ENCODE results near the gene ZFYVE27. TPM values are rescaled to one million over a fixed set of nuclear protein-coding genes. Genes with fewer than 3 reads are reported as not detected.
"Not testable (repeated sequence)": the region's sequence is repeated elsewhere in the genome, so short reads cannot be mapped to it uniquely, and the experiment has no call there.

Gene ZFYVE27, protein sequence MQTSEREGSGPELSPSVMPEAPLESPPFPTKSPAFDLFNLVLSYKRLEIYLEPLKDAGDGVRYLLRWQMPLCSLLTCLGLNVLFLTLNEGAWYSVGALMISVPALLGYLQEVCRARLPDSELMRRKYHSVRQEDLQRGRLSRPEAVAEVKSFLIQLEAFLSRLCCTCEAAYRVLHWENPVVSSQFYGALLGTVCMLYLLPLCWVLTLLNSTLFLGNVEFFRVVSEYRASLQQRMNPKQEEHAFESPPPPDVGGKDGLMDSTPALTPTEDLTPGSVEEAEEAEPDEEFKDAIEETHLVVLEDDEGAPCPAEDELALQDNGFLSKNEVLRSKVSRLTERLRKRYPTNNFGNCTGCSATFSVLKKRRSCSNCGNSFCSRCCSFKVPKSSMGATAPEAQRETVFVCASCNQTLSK
- 39.6 to 40.7 TPM (median 39.9 TPM) in 3 replicates for total RNA-seq

GRCh38 chr10:97736902-97737769 lies at the start of gene ZFYVE27:
TSS of gene ZFYVE27 (plus strand) at chr10:97737128. CDS start at chr10:97738478, 1,350 bp downstream.
- peaks cover 11% of the 10 kb centered on the region for H3K27me3 Mint-ChIP-seq (ENCODE audit: low read depth)
- peak within 1 kb of the TSS; percentile 97 for H3K4me3 Mint-ChIP-seq
- no peaks in the 10 kb centered on the region for H3K9me3 Mint-ChIP-seq
- peak; percentile 95 to 99 for DNase-seq (ENCODE audit: low spot score in 2 of 2, unreplicated experiment in 2 of 2)
- peaks cover 15% of the 10 kb centered on the region for H3K4me1 Mint-ChIP-seq
- no peak for TF ChIP-seq CTCF (IDR thresholded peaks at IDR 0.05; ENCODE audit: unreplicated experiment)
- peaks cover 10% of the 10 kb centered on the region for H3K36me3 Mint-ChIP-seq
- H3K27ac Mint-ChIP-seq, result peak within 1 kb of the TSS; percentile 98

DNA sequence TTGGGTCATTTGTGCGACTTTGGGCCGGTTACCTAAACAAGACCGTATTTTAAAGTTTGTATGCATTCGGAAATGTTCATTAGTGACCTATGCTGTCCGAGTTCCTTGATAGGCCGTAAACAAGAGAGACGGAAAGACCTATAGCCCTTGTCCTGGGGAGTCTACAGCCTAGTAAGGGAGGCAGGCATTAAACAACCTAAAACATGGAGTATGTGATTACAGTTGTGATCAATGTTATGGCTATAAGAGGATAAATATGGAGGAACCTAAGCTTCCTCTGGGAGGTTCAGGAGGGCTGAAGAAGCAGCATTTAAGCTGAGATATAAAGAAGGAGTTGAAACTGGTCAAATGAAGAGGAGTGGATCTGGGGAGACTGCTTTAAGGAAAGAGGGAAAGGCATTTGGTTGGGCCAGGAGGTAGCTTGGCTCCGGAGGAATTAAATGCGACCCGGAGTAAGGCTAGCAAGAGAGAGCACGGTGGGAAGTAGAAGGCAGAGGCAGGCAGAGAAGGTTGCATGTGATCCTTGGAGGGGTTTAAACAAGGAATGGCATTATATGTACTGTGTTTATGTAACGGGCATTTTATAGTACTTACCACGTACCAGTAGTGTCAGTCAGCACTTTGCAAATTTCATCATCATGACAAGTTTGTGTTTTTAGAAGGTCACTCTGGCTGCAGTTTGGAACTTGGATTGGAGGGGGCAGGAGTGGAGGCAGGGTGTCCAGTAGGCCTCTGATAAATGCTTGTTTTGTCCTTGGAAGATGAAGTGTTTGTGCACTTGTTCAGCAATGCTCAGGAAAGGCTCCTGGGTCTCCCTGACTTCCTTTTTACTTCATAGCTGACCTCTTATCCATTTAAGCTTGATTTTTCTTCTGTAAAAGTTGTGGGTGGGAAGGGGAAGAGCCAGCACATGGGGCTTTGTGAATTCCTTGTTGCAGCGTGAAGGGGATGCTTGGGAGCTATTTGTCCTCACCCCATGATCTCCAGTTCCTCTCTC lies 48.8 kb upstream of the ZFYVE27 start:
- TF ChIP-seq CTCF (IDR thresholded peaks at IDR 0.05; ENCODE audit: unreplicated experiment), result no peak
- Mint-ChIP-seq H3K4me3 (peak overlapping the region; percentile 56), H3K9me3 (peaks cover 4% of the 10 kb centered on the region), H3K4me1 (peaks cover 39% of the 10 kb centered on the region), H3K27ac (peak overlapping the region; percentile 94), H3K36me3 (no peaks in the 10 kb centered on the region), H3K27me3 (ENCODE audit: low read depth) (no peaks in the 10 kb centered on the region)
- no peak for DNase-seq (ENCODE audit: low spot score in 2 of 2, unreplicated experiment in 2 of 2)

GRCh38 chr10:97689559-97690020 lies 47.3 kb upstream of the ZFYVE27 start:
- Mint-ChIP-seq H3K4me1 (peaks cover 27% of the 10 kb centered on the region), H3K27me3 (ENCODE audit: low read depth) (no peaks in the 10 kb centered on the region), H3K9me3 (peaks cover 4% of the 10 kb centered on the region), H3K27ac (no peak overlapping the region), H3K4me3 (no peak overlapping the region), H3K36me3 (no peaks in the 10 kb centered on the region)
- no peak for DNase-seq (ENCODE audit: low spot score in 2 of 2, unreplicated experiment in 2 of 2)
- TF ChIP-seq CTCF (IDR thresholded peaks at IDR 0.05; ENCODE audit: unreplicated experiment), result no peak

- no peak for DNase-seq (ENCODE audit: low spot score in 2 of 2, unreplicated experiment in 2 of 2)
- H3K27ac Mint-ChIP-seq, result no peak overlapping the region
- H3K9me3 Mint-ChIP-seq, result peaks cover 4% of the 10 kb centered on the region
- no peak for TF ChIP-seq CTCF (IDR thresholded peaks at IDR 0.05; ENCODE audit: unreplicated experiment)
- H3K4me3 Mint-ChIP-seq, result no peak overlapping the region
- no peaks in the 10 kb centered on the region for H3K36me3 Mint-ChIP-seq
- H3K27me3 Mint-ChIP-seq (ENCODE audit: low read depth), result no peaks in the 10 kb centered on the region
- H3K4me1 Mint-ChIP-seq, result peaks cover 22% of the 10 kb centered on the region
Measured at GRCh38 chr10:97690133-97690532, 46.8 kb upstream of the ZFYVE27 start.

DNA sequence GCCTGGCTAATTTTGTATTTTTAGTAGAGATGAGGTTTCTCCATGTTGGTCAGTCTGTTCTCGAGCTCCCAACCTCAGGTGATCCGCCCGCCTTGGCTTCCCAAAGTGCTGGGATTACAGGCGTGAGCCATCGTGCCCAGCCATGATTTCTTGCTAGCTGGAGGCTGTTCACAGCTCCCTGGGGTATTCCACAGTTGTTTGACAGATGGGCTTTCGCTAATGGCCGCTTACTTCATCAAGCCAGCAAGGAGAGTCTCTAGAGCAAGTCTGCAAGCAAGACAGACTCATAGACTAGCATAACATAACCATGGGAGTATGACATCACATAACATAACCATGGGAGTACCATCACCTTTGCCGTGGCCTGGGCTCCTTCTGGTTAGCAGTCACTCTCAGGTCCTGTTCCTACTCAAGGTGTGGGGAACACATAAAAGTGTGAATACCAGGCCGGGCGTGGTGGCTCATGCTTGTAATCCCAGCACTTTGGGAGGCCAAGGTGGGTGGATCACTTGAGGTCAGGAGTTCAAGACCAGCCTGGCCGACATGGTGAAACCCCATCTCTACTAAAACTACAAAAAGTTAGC lies 38.8 kb upstream of the ZFYVE27 start:
- H3K36me3 Mint-ChIP-seq; H3K27ac Mint-ChIP-seq; H3K4me3 Mint-ChIP-seq; H3K4me1 Mint-ChIP-seq; H3K9me3 Mint-ChIP-seq; H3K27me3 Mint-ChIP-seq (ENCODE audit: low read depth); DNase-seq (ENCODE audit: low spot score in 2 of 2, unreplicated experiment in 2 of 2): not testable (repeated sequence)

All from mesothelial cell of epicardium (in vitro differentiated cells).